ENCODE measurements around the gene DCAKD.

The DCAKD gene

DNA sequence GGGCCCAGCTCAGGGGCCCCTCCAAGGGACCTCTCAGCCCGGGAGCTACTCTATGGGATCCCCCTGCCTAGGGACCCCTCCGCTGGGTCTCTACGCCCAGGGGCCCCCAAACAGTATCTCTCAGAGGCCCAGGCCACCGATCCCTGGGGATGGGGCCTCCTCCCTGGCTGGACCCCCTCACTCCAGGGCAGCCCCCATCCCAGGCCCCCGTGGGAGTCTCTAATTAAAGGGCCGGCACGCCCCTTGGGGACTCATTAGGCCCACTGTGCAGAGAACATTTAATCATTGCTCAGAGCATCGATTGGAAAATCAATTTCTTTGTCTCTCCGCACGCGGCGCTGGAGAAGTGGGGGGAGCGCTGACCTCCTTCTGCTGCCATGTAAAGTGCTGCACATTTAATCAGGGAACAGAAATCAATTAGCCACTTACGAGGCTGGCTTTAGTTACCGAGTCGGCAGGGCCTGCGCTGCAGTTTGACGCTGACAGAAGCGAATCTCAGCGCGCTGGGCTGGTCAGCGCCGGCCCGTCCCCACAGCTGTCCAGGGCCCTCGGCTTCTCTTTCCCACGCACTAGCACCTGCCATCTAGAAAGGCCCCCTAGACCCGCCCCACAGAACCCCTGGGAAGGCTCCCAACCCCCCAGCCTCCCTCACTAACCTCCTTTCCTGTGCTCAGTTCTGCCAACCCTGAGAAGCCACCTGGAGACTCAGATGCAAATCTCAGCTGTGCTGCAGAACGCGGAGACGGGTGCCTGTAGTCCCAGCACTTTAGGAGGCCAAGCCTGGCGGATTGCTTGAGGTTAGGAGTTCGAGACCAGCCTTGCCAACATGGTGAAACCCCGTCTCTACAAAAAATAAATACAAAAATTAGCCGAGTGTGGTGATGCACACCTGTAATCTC is 63.1 kb downstream of the DCAKD start:
- TF ChIP-seq HDGF (IDR thresholded peaks at IDR 0.05; ENCODE audit: borderline replicate concordance): no peak
- TF ChIP-seq L3MBTL2 (conservative IDR thresholded peaks at IDR 0.05): no peak
- TF ChIP-seq LEF1 (IDR thresholded peaks at IDR 0.05; ENCODE audit: borderline replicate concordance): no peak
- ChIA-PET POLR2A (no interaction called here), CTCF (interaction anchor here (1.1 kb wide), 1 partner anchor 147 kb away, joined by 4 read pairs; the partner anchor contains the start of gene ACBD4)
- DNase-seq (ENCODE audit: extremely low spot score): no peak

DNA sequence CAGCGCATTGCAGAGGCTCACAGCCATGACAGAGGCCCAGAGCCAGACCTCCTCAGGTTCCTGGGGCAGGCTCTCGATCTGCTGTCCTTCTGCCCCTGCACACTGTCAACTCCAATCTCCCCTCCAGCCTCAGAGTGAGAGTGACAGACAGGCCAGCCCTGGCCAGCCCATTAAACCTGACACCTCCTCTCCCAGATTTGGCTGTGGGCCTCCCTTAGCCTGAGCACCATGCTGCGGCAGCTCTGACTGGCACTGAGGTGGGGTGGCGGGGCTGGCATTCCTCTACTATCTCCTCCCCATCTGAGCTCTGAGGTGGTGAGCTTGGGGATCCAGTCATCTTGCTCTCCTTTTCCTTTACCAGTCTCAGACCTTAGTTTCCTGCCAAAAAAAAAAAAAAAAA is 67.9 kb downstream of the DCAKD start:
- TF ChIP-seq ARNT (IDR thresholded peaks at IDR 0.05) (no peak), PKNOX1 (IDR thresholded peaks at IDR 0.05) (peak; percentile 61; the same call in 1 of the 2 replicates)
- ChIA-PET CTCF (no interaction called here), POLR2A (no interaction called here)
- no peak for DNase-seq (ENCODE audit: extremely low spot score)

GRCh38 chr17:44982113-44982702 is 69.2 kb downstream of the DCAKD start:
- POLR2A ChIA-PET: no interaction called here
- DNase-seq (ENCODE audit: extremely low spot score): no peak
- no peak for TF ChIP-seq TARDBP (IDR thresholded peaks at IDR 0.05)
- CTCF ChIA-PET: interaction anchor here (1.5 kb wide), 1 partner anchor 14 kb away, joined by 3 read pairs; the partner anchor contains the start of gene C1QL1

DNA sequence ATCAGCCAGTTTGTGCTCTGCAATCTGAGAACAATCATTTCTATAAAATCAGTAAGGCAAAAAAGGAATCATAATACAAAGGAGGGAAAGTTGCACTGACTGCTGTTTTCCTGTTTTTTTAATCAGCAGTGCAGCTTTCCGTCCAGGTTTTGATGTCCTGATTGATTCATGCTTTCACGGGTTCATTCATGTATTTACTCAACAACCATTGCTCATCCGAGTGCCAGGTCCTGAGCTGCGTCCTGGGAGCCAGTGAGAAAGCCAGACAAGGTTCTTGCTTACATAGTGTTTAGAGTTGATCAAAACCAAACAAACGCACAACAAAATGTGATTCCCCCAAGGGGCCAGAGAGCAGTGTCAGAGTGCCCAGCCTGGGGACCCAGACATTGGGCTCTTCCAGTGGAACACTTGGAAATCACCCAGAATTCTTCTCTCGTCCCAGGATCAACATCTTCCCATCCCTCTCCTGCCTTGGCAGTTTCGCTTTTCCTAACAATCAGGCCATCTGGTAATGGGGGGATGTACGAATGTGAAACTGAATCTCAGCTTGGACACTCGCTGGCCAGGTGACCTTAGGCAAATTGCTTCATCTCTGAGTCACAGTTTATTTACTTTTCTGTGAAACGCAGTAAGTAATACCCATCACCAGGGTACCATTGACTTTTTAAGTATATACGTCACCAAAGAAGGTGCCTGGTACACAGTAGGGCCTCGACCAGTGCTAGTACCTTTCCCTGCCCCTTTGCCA is 70.0 kb downstream of the DCAKD start:
- CTCF ChIA-PET: interaction anchor here (1.5 to 1.6 kb wide), 2 partner anchors 10 to 13 kb away, joined by 3 read pairs; partner anchors contain the start of gene C1QL1

DNA sequence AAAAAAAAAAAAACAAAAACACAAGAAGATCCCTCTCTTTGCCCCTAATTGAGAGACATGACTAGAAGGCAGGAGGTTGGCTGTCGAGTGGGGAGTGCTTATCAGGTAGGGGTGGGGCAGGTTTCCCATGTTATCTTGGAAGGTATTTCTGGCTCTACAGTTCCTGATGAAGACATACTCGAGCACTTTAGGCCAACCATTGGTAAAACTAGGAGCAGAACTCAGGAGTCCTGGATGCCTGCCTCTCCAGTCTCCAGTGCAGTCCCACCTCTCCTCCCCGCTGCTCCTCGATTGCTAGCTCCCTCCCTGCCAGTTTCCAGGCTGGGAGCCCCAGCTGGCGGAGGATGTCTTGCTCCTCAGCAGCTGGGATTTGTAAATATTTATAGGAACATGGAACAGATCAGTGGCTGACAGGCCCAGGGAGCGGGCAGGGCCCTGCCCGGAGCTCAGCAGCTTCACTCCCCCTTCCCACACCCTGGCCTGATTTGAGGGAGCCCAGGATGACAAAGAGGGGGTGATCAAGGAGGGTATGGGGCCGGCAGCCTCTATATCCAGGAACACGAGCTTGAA is 71.9 kb downstream of the DCAKD start:
- CTCF ChIA-PET: interaction anchor here (1.6 kb wide), 1 partner anchor 12 kb away, joined by 3 read pairs; no protein-coding TSS in a partner anchor
- TF ChIP-seq NFRKB (IDR thresholded peaks at IDR 0.05) (no peak), FOXM1 (IDR thresholded peaks at IDR 0.05; ENCODE audit: borderline replicate concordance) (no peak), ZNF384 (IDR thresholded peaks at IDR 0.05) (no peak), FOXK2 (IDR thresholded peaks at IDR 0.05) (no peak), FOXA1 (IDR thresholded peaks at IDR 0.05) (no peak), L3MBTL2 (conservative IDR thresholded peaks at IDR 0.05) (no peak), ARNT (IDR thresholded peaks at IDR 0.05) (no peak), LEF1 (IDR thresholded peaks at IDR 0.05; ENCODE audit: borderline replicate concordance) (no peak), TARDBP (IDR thresholded peaks at IDR 0.05) (no peak), SP1 (IDR thresholded peaks at IDR 0.05) (no peak), CTBP1 (IDR thresholded peaks at IDR 0.05; ENCODE audit: borderline replicate concordance) (no peak), HDGF (IDR thresholded peaks at IDR 0.05; ENCODE audit: borderline replicate concordance) (no peak), SUZ12 (IDR thresholded peaks at IDR 0.05) (no peak), PKNOX1 (IDR thresholded peaks at IDR 0.05) (no peak), BHLHE40 (IDR thresholded peaks at IDR 0.05; ENCODE audit: borderline replicate concordance) (no peak), ELF4 (IDR thresholded peaks at IDR 0.05) (no peak)
- POLR2A ChIA-PET: interaction anchor here (1.5 to 1.9 kb wide), 2 partner anchors 9 to 182 kb away, joined by 3 to 7 read pairs; partner anchors contain the start of gene HEXIM2
- DNase-seq (ENCODE audit: extremely low spot score): no peak

More for the DNA sequence above, 70.0 kb downstream of the DCAKD start:
- TF ChIP-seq ZNF384 (IDR thresholded peaks at IDR 0.05): no peak
- no peak for TF ChIP-seq SUZ12 (IDR thresholded peaks at IDR 0.05)
- no peak for TF ChIP-seq FOXM1 (IDR thresholded peaks at IDR 0.05; ENCODE audit: borderline replicate concordance)
- no peak for DNase-seq (ENCODE audit: extremely low spot score)
- POLR2A ChIA-PET: interaction anchor here (1.1 to 1.4 kb wide), 2 partner anchors 13 to 80 kb away, joined by 3 read pairs; no protein-coding TSS in a partner anchor

DNA sequence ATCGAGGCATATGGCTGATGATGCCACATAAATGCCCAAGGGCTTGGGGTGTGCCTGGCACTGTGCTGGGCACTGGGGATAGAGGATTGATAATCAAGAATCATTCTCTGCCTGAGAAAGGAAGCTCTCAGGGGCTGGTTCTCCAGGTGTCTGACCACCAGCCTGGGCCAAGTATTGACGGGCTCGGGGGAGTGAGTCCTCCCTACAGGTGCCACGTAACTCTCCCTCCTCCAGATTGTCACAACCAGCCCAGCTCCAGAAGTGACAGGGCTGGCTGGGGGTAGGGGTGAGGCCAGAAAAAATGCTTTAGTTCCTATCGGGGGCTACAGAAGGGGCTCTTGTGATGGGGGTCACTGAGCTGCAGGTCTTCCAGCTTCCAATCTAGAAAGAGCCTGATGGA is 72.6 kb downstream of the DCAKD start:
- TF ChIP-seq LEF1 (IDR thresholded peaks at IDR 0.05; ENCODE audit: borderline replicate concordance) (no peak), FOXM1 (IDR thresholded peaks at IDR 0.05; ENCODE audit: borderline replicate concordance) (no peak), TARDBP (IDR thresholded peaks at IDR 0.05) (no peak), L3MBTL2 (conservative IDR thresholded peaks at IDR 0.05) (no peak), PKNOX1 (IDR thresholded peaks at IDR 0.05) (no peak), CTBP1 (IDR thresholded peaks at IDR 0.05; ENCODE audit: borderline replicate concordance) (no peak), FOXA1 (IDR thresholded peaks at IDR 0.05) (no peak), NFRKB (IDR thresholded peaks at IDR 0.05) (no peak)
- ChIA-PET CTCF (no interaction called here), POLR2A (interaction anchor here (1.5 to 1.9 kb wide), 2 partner anchors 8 to 182 kb away, joined by 3 to 7 read pairs; partner anchors contain the start of gene HEXIM2)
- no peak for DNase-seq (ENCODE audit: extremely low spot score)

All from HEK293T (cell line).